Parathyroid adenoma (tissue), 2 donors: Measurements from ENCODE around the gene HNRNPC.
A peak's percentile ranks its signal among the peaks of the same experiment; 100 is the strongest.
"Not testable (repeated sequence)": the region's sequence is repeated elsewhere in the genome, so short reads cannot be mapped to it uniquely, and the experiment has no call there.

Experiments
- H2AFZ ChIP-seq: fragments of 300-600 bp; sonication (generic); one replicate; pipeline ENCODE4 v1.7.0; 2017; ENCODE audit warnings: antibody characterized with exemption, mild to moderate bottlenecking
- H3K27ac ChIP-seq: fragments of 300-600 bp; sonication (generic); one replicate; pipeline ENCODE4 v1.7.0; 2017
- H3K27me3 ChIP-seq: fragments of 300-600 bp; sonication (generic); one replicate; pipeline ENCODE4 v1.7.0; 2017; ENCODE audit warnings: low read length; ENCODE audit not compliant: control insufficient read depth, insufficient read depth
- H3K36me3 ChIP-seq: fragments of 300-600 bp; sonication (generic); one replicate; pipeline ENCODE4 v1.7.0; 2017; ENCODE audit warnings: low read length; ENCODE audit not compliant: control insufficient read depth, insufficient read depth
- H3K4me1 ChIP-seq: fragments of 300-600 bp; sonication (generic); one replicate; pipeline ENCODE4 v1.7.0; 2017; ENCODE audit warnings: control low read depth
- H3K4me2 ChIP-seq: fragments of 300-600 bp; sonication (generic); one replicate; pipeline ENCODE4 v1.7.0; 2017; ENCODE audit warnings: low read length
- H3K4me3 ChIP-seq: fragments of 300-600 bp; sonication (generic); one replicate; pipeline ENCODE4 v1.7.0; 2017; ENCODE audit warnings: low read depth, low read length
- H3K79me2 ChIP-seq: fragments of 300-600 bp; sonication (generic); one replicate; pipeline ENCODE4 v1.7.0; 2017; ENCODE audit warnings: control low read depth
- H3K9ac ChIP-seq: fragments of 300-600 bp; sonication (generic); one replicate; pipeline ENCODE4 v1.7.0; 2017; ENCODE audit warnings: mild to moderate bottlenecking
- H3K9me3 ChIP-seq: fragments of 300-600 bp; sonication (generic); one replicate; pipeline ENCODE4 v1.7.0; 2017; ENCODE audit warnings: low read length; ENCODE audit not compliant: control insufficient read depth
- TF ChIP-seq, protein P1 (sequence below): fragments of 300-600 bp; sonication (generic); IDR thresholded peaks from one replicate; pipeline ENCODE4 v1.7.0; 2017; ENCODE audit warnings: antibody characterized with exemption, mild to moderate bottlenecking
- donor health status: primary hyperparathyroidism.

Gene HNRNPC

DNA sequence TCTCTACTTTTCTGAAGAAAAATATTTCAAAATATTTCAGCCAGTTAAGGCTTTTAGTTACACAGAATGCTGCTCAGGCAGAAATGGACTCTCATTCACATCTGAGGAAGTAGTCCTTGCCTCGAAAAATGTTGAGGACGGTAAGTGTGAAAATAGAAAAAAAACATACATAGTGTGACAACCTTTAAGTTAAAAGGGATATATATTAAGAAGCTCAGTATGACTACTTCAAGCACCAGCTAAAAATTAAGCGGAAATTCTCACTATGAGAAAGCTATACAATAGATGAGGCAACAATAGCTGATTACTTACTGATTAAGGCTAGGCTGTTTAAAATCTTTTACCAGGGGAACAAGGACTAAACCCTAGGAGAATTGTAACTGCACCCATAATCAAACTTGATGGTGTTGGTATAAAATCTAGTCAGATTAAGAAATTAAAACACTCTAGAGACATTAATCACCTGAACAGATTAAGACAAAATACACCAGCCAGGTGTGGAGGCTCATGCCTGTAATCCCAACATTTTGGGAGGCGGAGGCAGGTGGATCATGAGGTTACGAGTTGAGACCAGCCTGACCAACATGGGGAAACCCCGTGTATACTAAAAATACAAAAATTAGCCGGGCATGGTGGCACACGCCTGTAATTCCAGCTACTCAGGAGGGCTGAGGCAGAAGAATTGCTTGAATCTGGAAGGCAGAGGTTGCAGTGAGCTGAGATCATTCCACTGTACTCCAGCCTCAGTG is 53.9 kb downstream of the HNRNPC start:
- no peaks in the 10 kb centered on the region for H3K9me3 ChIP-seq
- H3K27ac ChIP-seq: no peak overlapping the region
- no peak overlapping the region for H2AFZ ChIP-seq
- H3K4me3 ChIP-seq: no peak overlapping the region
- peaks cover 30% of the 10 kb centered on the region for H3K79me2 ChIP-seq
- TF ChIP-seq, protein P1, sequence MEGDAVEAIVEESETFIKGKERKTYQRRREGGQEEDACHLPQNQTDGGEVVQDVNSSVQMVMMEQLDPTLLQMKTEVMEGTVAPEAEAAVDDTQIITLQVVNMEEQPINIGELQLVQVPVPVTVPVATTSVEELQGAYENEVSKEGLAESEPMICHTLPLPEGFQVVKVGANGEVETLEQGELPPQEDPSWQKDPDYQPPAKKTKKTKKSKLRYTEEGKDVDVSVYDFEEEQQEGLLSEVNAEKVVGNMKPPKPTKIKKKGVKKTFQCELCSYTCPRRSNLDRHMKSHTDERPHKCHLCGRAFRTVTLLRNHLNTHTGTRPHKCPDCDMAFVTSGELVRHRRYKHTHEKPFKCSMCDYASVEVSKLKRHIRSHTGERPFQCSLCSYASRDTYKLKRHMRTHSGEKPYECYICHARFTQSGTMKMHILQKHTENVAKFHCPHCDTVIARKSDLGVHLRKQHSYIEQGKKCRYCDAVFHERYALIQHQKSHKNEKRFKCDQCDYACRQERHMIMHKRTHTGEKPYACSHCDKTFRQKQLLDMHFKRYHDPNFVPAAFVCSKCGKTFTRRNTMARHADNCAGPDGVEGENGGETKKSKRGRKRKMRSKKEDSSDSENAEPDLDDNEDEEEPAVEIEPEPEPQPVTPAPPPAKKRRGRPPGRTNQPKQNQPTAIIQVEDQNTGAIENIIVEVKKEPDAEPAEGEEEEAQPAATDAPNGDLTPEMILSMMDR: no peak
- H3K4me2 ChIP-seq: no peak overlapping the region
- H3K36me3 ChIP-seq: no peaks in the 10 kb centered on the region
- H3K9ac ChIP-seq: no peak overlapping the region
- H3K27me3 ChIP-seq: no peaks in the 10 kb centered on the region
- H3K4me1 ChIP-seq: peaks cover 36% of the 10 kb centered on the region

DNA sequence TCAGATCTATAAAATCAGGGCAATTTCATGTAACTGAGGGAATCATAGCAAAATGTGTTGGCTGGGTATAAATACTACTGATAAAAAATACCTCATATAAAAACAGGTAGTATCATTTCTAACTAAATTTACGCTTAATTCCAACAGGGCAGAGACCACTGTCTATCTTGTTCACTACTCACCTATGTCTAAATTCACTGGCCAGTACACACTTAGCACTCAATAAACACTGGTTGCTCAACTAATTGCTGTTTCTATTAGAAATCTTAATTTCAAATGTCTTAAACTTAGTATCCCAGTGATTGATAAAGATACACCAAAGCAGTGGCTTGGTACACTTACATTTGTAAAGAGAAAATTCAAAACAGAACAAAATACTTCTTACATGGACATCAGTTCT is 55.6 kb downstream of the HNRNPC start:
- Histone ChIP-seq H3K79me2 (peaks cover 21% of the 10 kb centered on the region), H2AFZ (no peak overlapping the region), H3K4me1 (peaks cover 28% of the 10 kb centered on the region), H3K4me3 (no peak overlapping the region), H3K9ac (no peak overlapping the region), H3K9me3 (no peaks in the 10 kb centered on the region), H3K27ac (no peak overlapping the region), H3K36me3 (no peaks in the 10 kb centered on the region), H3K4me2 (no peak overlapping the region), H3K27me3 (no peaks in the 10 kb centered on the region)
- TF ChIP-seq, protein P1: no peak

DNA sequence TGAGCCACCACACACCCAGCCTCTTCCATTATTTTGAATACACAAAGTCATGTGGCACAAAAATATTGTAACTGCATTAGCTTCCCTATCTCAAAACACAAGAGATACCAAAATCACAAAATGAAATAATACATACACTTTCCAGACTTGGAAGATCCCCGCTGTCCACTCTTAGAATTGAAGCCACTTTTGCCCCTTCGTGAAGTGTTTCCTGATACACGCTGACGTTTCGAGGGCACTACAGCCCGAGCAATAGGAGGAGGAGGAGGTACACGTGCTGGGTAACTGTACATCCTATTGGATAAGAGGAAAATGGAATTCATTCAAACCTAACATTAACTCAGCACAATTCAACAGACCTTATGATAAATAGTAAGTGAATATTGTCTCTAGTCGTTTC is 56.4 kb downstream of the HNRNPC start:
- not testable (repeated sequence) for H3K9ac ChIP-seq, H3K27me3 ChIP-seq, H3K4me3 ChIP-seq, H3K27ac ChIP-seq, H3K9me3 ChIP-seq, H2AFZ ChIP-seq, H3K36me3 ChIP-seq, H3K4me2 ChIP-seq
- Histone ChIP-seq H3K79me2 (peaks cover 19% of the 10 kb centered on the region), H3K4me1 (peaks cover 31% of the 10 kb centered on the region)

DNA sequence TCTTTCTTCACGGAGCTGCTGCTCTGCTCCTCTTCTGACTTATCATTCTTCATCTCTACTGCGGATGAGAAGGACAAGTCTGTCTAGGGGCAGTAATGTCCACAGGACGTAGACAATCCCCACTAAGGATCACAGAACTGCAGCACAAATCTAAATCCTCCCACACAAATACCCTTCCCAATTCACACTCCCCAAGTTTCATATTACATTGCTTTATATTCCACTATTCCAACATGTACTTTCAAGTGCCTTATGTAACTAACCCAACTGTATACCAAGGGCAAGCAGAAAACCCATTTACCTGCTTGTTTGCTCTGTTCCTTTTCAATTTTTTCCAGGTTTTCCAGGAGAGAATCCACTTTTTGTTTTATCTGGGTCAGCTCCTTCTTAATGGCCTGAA is 57.7 kb downstream of the HNRNPC start:
- H3K4me1 ChIP-seq: peaks cover 31% of the 10 kb centered on the region
- no peaks in the 10 kb centered on the region for H3K36me3 ChIP-seq
- TF ChIP-seq, protein P1: no peak
- no peak overlapping the region for H2AFZ ChIP-seq
- peak overlapping the region; percentile 20 for H3K27ac ChIP-seq
- no peak overlapping the region for H3K4me3 ChIP-seq
- H3K9me3 ChIP-seq: no peaks in the 10 kb centered on the region
- H3K79me2 ChIP-seq: peaks cover 16% of the 10 kb centered on the region
- H3K27me3 ChIP-seq: no peaks in the 10 kb centered on the region
- H3K9ac ChIP-seq: no peak overlapping the region
- peak overlapping the region; percentile 21 for H3K4me2 ChIP-seq

DNA sequence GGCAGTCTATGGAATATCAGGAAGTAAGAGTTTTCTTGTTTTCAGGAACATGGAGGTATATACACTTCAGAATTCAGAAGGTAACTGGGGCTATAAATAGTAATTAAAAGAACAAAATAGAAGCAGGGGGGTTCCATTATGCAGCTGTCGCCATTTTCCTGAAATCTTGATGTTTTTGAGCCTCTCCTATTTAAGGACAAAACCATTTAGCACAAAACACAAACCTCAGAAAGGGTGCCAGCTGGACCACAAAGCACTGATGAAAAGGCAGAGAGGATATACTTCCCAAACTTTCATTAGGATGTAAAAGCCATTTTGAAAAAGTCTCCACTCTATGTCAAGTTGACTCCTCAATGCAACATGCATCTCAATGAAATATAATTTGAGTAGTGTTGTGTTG is 59.2 kb downstream of the HNRNPC start:
- Histone ChIP-seq H3K27me3 (no peaks in the 10 kb centered on the region), H3K36me3 (no peaks in the 10 kb centered on the region), H3K27ac (no peak overlapping the region), H3K4me1 (peaks cover 26% of the 10 kb centered on the region), H3K79me2 (peaks cover 8% of the 10 kb centered on the region), H3K9me3 (no peaks in the 10 kb centered on the region), H3K4me3 (no peak overlapping the region), H2AFZ (no peak overlapping the region), H3K4me2 (no peak overlapping the region), H3K9ac (no peak overlapping the region)
- TF ChIP-seq, protein P1: no peak
